GM18511 (cell line): ENCODE data around the gene LRCH3.
"Not testable (repeated sequence)": the region's sequence is repeated elsewhere in the genome, so short reads cannot be mapped to it uniquely, and the experiment has no call there.

Experiments
- ATAC-seq: cut with Tn5 transposase; IDR thresholded peaks from one replicate; pipeline ENCODE4 v1.9.1; 2021; ENCODE audit warnings: mild to moderate bottlenecking, moderate library complexity; ENCODE audit not compliant: unreplicated experiment

The LRCH3 gene

DNA sequence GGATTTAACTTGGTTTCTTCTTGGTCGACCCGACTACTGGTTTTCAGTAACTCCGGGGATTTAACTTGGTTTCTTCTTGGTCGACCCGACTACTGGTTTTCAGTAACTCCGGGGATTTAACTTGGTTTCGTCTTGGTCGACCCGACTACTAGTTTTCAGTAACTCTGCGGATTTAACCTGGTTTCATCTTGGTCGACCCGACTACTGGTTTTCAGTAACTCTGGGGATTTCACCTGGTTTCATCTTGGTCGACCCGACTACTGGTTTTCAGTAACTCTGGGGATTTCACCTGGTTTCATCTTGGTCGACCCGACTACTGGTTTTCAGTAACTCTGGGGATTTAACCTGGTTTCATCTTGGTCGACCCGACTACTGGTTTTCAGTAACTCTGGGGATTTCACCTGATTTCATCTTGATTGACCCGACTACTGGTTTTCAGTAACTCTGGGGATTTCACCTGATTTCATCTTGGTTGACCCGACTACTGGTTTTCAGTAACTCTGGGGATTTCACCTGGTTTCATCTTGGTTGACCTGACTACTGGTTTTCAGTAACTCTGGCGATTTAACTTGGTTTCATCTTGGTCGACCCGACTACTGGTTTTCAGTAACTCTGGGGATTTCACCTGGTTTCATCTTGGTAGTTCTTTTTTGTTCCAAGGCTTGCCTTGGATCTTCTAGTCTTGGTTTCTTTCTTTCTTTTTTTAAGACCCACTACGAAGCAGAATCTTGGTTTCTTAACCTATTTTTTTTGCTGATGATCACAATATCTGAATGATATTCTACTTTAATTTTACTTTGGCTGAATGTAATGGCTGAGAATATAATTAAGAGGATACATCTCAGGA is 130.6 kb downstream of the LRCH3 start:
- not testable (repeated sequence) for ATAC-seq

DNA sequence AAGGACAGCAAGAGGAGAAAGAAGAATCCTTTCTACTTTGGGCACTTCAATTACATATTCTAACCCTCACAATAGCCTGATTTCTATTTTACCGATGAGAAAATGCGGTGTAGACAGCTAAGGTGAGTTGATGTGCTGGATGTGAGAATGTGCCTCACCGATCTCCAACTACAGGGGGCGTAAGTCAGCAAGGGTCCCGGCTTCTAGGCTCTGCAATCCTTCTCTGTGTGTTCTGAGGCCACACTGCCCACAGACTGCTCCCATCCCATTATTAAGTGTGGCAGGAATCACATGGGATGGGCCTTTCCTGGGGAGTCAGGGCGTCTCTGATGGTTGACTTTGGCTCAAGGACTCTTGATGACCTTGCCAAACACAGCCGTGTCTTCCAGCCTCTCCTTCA is 135.4 kb downstream of the LRCH3 start:
- ATAC-seq: no peak

DNA sequence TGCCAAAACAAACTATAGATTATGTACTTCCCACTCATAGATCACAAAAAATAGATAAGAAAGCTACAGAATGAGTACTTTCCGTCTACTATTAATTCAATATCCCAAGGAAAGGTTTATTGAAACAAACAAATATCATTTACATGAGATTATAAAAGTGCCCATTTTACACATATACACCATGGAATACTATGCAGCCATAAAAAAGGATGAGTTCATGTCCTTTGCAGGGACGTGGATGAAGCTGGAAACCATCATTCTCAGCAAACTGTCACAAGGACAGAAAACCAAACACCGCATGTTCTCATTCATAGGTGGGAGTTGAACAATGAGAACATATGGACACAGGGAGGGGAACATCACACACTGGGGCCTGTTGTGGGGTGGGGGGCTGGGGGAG is 136.5 kb downstream of the LRCH3 start:
- not testable (repeated sequence) for ATAC-seq

DNA sequence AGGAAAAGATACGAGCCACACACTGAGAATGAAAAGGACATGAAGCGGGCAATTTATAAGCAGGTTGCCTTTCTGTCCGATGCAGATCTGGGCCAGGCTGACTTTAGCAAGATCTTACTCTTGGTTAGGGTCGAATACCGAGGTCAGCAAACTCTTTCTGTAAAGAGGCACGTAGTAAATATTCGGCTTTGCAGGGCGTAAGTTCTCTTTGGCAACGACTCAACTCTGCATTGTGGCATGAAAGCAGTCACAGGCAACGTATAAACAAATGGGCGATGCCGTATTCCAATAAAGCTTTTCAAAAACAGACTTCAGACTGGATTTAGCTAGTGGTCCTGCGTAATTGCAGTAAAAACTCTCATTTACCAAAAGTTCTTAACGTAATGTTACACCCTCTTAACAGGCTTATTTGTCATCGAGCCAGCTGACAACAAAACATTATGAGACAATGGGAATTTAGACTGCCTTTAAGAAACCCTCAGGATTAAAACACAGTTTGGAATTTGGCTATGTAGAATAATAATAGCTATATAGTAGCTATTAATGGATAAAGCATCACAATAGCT is 145.8 kb downstream of the LRCH3 start:
- ATAC-seq: no peak
